Midbrain (tissue), 1 donor: ENCODE measurements around the gene FGFR4.

ENCODE experiments used
- DNase-seq: peaks from one replicate; lab custom pipeline; 2025; lab: John Stamatoyannopoulos, UW

Gene FGFR4

DNA sequence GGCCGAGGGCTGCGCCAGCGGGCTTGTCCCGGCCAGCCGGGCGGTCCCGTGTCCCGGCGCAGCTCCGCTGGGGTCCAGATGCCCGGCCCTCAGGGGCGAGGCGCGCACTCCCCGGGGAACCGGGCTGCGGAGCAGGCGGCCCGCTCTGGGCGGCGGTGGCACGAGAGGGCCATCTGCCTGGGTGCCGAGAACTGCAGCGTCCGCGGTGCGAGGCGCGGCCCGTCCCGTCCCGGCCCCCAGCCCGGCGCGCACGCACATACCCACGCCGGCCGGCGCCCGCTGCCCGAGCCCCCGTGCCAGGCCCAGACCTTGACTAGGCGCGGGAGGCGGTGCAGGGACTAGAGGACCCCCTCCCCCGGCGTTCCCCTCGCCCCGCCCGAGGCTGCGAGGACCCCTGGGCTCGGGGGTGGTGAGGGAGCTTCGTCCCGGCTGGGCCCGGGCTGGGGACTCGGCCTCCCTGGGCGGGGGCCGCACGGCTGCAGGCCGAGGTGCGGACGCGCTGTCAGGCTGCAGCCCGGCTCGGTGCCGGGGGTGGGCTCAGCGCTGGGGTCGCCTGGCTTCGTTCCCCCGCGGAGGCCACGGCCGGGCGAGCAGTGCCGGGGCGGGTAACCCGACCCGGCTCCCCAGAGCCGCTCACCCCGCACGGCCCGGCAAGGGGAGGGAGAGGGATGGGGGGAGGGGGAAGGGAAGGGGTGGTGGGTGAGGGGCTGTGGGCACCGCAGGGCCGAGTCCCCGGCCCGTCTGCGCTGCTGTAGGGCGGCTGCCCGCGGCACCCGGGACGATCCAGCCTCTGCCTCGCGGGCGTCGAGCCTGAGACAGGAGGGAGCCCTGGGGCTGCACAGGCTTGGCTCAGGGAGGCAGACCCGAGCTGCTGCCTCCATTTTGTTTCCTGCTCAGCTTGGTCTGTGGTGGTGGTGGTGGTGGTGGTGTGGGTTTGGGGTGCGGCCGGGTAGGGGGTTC, 45.7 kb downstream of the FGFR4 start:
- DNase-seq, result peak; percentile 59

- DNase-seq, result peak; percentile 94
Measured at GRCh38 chr5:177133096-177133852, 46.6 kb downstream of the FGFR4 start, which contains the start of gene NSD1. TSS of gene NSD1 (plus strand) at chr5:177133773. CDS start at chr5:177135104, 1,331 bp downstream.

GRCh38 chr5:177133853-177134696, 47.4 kb downstream of the FGFR4 start:
- DNase-seq, result peak; percentile 64

GRCh38 chr5:177134697-177135225, 48.0 kb downstream of the FGFR4 start:
- DNase-seq, result peak; percentile 24

DNA sequence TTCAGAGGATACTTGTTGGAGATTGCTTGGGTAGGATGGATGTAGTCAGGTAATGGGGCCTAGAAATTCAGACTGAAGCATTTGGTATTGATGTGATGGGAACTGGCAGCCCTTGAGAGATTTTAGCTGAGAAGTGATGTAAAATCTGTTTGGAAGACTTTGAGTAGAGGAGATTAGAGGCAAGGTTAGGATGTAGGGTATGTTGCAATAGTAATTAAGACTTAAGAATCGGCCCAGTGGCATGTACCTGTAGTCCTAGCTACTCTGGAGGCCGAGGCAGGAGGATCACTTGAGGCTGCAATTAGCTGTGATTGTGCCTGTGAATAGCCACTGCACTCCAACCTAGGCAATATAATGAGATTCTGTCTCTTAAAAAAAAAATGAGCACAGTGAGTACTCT, 53.6 kb downstream of the FGFR4 start:
- DNase-seq, result no peak

DNA sequence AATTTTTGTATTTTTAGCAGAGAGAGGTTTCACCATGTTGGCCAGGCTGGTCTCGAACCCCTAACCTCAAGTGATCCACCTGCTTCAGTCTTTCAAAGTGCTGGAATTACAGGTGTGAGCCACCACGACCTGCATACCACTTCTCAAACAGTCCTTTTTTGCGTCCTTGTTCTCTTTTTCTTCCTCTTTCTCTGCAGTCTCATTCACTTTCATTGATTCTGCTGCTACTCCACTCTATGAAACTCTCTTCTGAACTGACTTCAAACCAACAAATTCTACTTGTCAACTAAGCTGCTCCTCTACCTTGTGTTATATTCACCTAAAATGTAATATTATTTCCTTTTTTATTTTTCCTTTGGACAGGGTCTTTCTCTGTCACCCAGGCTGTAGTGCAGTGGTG, 54.8 kb downstream of the FGFR4 start:
- DNase-seq, result no peak

DNA sequence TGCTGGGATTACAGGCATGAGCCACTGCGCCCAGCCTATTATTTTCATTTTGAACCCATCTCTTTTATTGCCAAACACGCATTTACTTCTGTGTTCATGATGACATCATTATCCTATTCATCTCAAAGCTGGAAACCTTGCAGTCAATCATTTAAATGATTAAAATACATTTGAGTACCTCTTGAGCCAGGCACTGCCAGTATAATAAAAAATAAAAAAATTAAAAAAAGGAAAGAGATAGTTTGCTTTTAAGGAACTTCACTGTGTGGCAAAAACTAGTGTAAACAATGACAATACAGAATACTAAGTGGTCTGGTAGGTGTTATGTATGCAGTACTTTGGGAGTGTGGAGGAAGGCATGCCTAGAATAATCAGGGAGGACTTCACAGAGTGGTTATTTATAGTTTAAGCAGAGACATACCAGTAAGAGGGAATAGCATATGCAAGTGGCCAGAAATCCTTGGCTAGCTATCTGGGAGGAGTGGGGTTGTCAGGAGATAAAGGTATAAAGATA, 55.4 kb downstream of the FGFR4 start:
- DNase-seq, result no peak

DNA sequence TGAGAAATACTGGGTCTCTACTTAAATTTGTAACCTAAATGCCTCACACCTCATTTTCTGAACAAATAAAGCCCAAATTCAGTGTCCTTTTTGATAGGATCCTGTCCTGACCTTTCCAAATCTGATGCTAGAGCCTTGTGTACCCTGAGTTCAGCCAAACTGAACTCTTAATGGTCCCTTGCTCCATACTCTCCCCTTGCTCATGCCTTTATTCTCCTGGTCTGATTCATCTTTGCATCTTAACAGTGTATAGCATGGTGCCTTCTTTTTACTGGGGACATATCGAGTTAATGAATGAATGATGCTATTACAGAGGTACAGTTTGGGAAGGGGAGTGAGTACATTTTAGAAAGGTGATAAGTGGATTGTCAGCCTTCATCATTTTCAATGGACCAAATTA, 56.1 kb downstream of the FGFR4 start:
- DNase-seq, result no peak

DNA sequence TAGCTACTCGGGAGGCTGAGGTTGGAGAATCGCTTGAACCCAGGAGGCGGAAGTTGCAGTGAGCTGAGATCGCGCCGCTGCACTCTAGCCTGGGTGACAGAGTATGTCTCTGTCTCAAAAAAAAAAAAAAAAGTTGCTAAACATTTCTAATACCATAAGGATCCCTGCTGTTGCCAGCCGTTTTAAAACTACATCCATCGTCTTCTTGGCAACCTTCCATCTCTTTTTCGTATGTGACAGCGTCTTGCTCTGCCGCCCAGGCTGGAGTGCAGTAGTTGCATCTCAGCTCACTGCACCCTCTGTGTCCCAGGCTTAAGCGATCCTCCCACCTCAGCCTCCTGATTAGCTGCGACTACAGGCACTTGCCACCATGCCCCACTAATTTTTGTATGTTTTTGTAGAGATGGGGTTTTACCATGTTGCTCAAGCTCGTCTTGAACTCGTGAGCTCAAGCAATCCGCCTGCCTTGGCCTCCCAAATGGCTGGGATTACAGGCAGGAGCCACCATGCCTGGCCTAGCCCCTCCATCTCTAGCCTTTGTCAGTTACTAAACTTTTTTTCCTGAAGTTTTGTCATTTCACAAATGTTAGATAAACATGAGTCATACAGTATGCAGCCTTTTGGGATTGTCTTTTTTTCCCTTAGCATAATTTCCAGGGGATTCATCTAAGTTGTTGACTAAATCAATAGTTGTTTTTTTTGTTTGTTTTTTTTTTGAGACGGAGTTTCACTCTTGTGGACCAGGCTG, 60.4 kb downstream of the FGFR4 start:
- no peak for DNase-seq
